ENCODE results near the gene FNBP1. TPM values are rescaled to one million over a fixed set of nuclear protein-coding genes. Genes with fewer than 3 reads are reported as not detected.

The FNBP1 gene
- total and polyA plus RNA-seq, 10 of the 15 experiments (the other 5 are each of a cell fraction or from before 2014, with no cell fraction given): 64.5 to 353 (median 179) TPM

GRCh38 chr9:129863059-129863690 lies 179.8 kb downstream of the FNBP1 start:
- Histone ChIP-seq H3K4me1 (ENCODE audit: control insufficient read depth, insufficient read depth, low read length) (peaks cover 5% of the 10 kb centered on the region), H3K79me2 (ENCODE audit: control insufficient read depth, insufficient read depth, low read length) (no peaks in the 10 kb centered on the region), H4K20me1 (ENCODE audit: control insufficient read depth, insufficient read depth) (no peaks in the 10 kb centered on the region), H3K9ac (ENCODE audit: control insufficient read depth, insufficient read depth, low read length) (no peak overlapping the region), H3K4me2 (ENCODE audit: control insufficient read depth, insufficient read depth) (no peak overlapping the region), H3K27me3 (replicated peaks in 1 of 2; ENCODE audit: control insufficient read depth in 2 of 2, insufficient read depth in 2 of 2, low read length in 1 of 2) (no peaks in the 10 kb centered on the region), H3K36me3 (ENCODE audit: control insufficient read depth in 2 of 2, insufficient read depth in 2 of 2, low read length in 1 of 2) (peaks cover 2 to 5% of the 10 kb centered on the region in 2 experiments; a peak in 3 of 4 replicates), H3K9me3 (replicated peaks; ENCODE audit: control insufficient read depth, insufficient read depth, low read length) (no peaks in the 10 kb centered on the region), H3K4me3 (no peak overlapping the region), H3K27ac (ENCODE audit: control insufficient read depth, insufficient read depth) (no peak overlapping the region), H2AFZ (ENCODE audit: control insufficient read depth, low read depth, low read length) (no peak overlapping the region)
- FAIRE-seq (no peak), ATAC-seq (peak; percentile 51; the same call in 2 of the 3 replicates), DNase-seq (ENCODE audit: low read depth, low spot score) (no peak)
- ChIA-PET POLR2A (interaction anchor here (0.7 kb wide), 1 partner anchor 29 kb away, joined by 5 read pairs; no protein-coding TSS in a partner anchor), SMC1A (ENCODE audit: uncharacterized antibody, unreplicated experiment) (no interaction called here), RAD21 (ENCODE audit: unreplicated experiment) (no interaction called here), CTCF (interaction anchor here (0.6 kb wide), 1 partner anchor 817 kb away, joined by 5 read pairs; no protein-coding TSS in a partner anchor)
- no TSS peak for BruUV-seq (replicated peaks)
- 59% methylated on average over 14 of the region's 14 CpGs for WGBS (ENCODE audit: insufficient coverage, insufficient replicate concordance, low lambda C conversion rate, missing lambda C conversion rate)
- TF ChIP-seq PBX3 (IDR thresholded peaks at IDR 0.05; ENCODE audit: insufficient replicate concordance, low read depth, low read length) (peak; percentile 65), CHD1 (IDR thresholded peaks at IDR 0.05; ENCODE audit: low read depth, low read length) (no peak), YY1 (IDR thresholded peaks at IDR 0.05; ENCODE audit: low read depth, low read length) (no peak), EED (IDR thresholded peaks at IDR 0.05; ENCODE audit: low read depth) (0 out of 2 replicates have a peak, but pooled peaks have one; percentile 23), CBX5 (IDR thresholded peaks at IDR 0.05; ENCODE audit: low read depth) (no peak), WRNIP1 (IDR thresholded peaks at IDR 0.05; ENCODE audit: borderline replicate concordance, low read depth, low read length) (no peak), RUNX3 (IDR thresholded peaks at IDR 0.05; ENCODE audit: low read length) (peak; percentile 34; the same call in 1 of the 2 replicates), NKRF (conservative IDR thresholded peaks at IDR 0.05) (no peak), IRF5 (IDR thresholded peaks at IDR 0.05; ENCODE audit: borderline replicate concordance) (no peak)
- intact Hi-C loops (cut with micrococcal nuclease; ENCODE audit: unreplicated experiment): no loop called here
- in situ Hi-C loops (cut with MboI): no loop called here
